Peyer's patch (tissue), 4 donors: ENCODE measurements around the gene STRADB.

Source experiments
- CTCF ChIP-seq, 6 experiments: fragments of 450-650 bp in 4 of 6; fragments of 200-600 bp in 2 of 6; sonication (generic) in 1 of 6; IDR thresholded peaks; one replicate each; pipeline ENCODE4 v1.5.1; 2017 to 2019; ENCODE audit warnings: antibody characterized with exemption in 6 of 6, mild to moderate bottlenecking in 3 of 6, moderate library complexity in 1 of 6
- POLR2A ChIP-seq, 2 donors: fragments of 450-650 bp; IDR thresholded peaks; one replicate each; pipeline ENCODE4 v1.5.1; 2017; ENCODE audit warnings: antibody characterized with exemption in 2 of 2, mild to moderate bottlenecking in 2 of 2, moderate library complexity in 2 of 2

- TF ChIP-seq CTCF (IDR thresholded peaks at IDR 0.05) (no peak), POLR2A (IDR thresholded peaks at IDR 0.05) (no peak)
Measured at GRCh38 chr2:201460532-201460931, 9.0 kb downstream of the STRADB start.
